ENCODE results near the gene ZNF280C. TPM values are rescaled to one million over a fixed set of nuclear protein-coding genes. Genes with fewer than 3 reads are reported as not detected.

The ZNF280C gene, protein sequence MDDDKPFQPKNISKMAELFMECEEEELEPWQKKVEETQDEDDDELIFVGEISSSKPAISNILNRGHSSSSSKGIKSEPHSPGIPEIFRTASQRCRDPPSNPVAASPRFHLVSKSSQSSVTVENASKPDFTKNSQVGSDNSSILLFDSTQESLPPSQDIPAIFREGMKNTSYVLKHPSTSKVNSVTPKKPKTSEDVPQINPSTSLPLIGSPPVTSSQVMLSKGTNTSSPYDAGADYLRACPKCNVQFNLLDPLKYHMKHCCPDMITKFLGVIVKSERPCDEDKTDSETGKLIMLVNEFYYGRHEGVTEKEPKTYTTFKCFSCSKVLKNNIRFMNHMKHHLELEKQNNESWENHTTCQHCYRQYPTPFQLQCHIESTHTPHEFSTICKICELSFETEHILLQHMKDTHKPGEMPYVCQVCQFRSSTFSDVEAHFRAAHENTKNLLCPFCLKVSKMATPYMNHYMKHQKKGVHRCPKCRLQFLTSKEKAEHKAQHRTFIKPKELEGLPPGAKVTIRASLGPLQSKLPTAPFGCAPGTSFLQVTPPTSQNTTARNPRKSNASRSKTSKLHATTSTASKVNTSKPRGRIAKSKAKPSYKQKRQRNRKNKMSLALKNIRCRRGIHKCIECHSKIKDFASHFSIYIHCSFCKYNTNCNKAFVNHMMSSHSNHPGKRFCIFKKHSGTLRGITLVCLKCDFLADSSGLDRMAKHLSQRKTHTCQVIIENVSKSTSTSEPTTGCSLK
- 1 to 10 TPM; 4.6 to 6.2 TPM for total RNA-seq

- Mint-ChIP-seq H3K4me1 (peaks cover 22% of the 10 kb centered on the region), H3K9me3 (peaks cover 3% of the 10 kb centered on the region), H3K4me3 (peak within 1 kb of the TSS; percentile 86), H3K36me3 (ENCODE audit: low read depth) (peaks cover 4% of the 10 kb centered on the region), H3K27me3 (peaks cover 1% of the 10 kb centered on the region), H3K27ac (peak within 1 kb of the TSS; percentile 91)
- ChIA-PET POLR2A (no interaction called here), CTCF (interaction anchor here (1.1 kb wide), 1 partner anchor 638 kb away, joined by 4 read pairs; no protein-coding TSS in a partner anchor)
- DNase-seq, result peak; percentile 92
These were observed at the start of gene ZNF280C for GRCh38 chrX:130268449-130269170. TSS of gene ZNF280C (minus strand) at chrX:130268899. CDS start at chrX:130260449, 8,450 bp downstream.

- Mint-ChIP-seq H3K4me3 (no peak overlapping the region), H3K4me1 (no peaks in the 10 kb centered on the region), H3K27ac (no peak overlapping the region), H3K9me3 (no peaks in the 10 kb centered on the region), H3K27me3 (no peaks in the 10 kb centered on the region), H3K36me3 (ENCODE audit: low read depth) (no peaks in the 10 kb centered on the region)
- DNase-seq, result no peak
- POLR2A ChIA-PET, result no interaction called here
- CTCF ChIA-PET, result interaction anchor here (0.5 to 2.1 kb wide), 2 partner anchors 10 to 317 kb away, joined by 3 to 7 read pairs; no protein-coding TSS in a partner anchor
These were observed 36.1 kb upstream of the ZNF280C start for GRCh38 chrX:130304587-130305368.

- H3K36me3 Mint-ChIP-seq (ENCODE audit: low read depth), result no peaks in the 10 kb centered on the region
- H3K9me3 Mint-ChIP-seq, result no peaks in the 10 kb centered on the region
- POLR2A ChIA-PET, result no interaction called here
- H3K27ac Mint-ChIP-seq, result no peak overlapping the region
- no peak overlapping the region for H3K4me3 Mint-ChIP-seq
- no peak for DNase-seq
- no peaks in the 10 kb centered on the region for H3K4me1 Mint-ChIP-seq
- CTCF ChIA-PET, result no interaction called here
- no peaks in the 10 kb centered on the region for H3K27me3 Mint-ChIP-seq
These were observed 33.3 kb upstream of the ZNF280C start for GRCh38 chrX:130301977-130302376.

DNA sequence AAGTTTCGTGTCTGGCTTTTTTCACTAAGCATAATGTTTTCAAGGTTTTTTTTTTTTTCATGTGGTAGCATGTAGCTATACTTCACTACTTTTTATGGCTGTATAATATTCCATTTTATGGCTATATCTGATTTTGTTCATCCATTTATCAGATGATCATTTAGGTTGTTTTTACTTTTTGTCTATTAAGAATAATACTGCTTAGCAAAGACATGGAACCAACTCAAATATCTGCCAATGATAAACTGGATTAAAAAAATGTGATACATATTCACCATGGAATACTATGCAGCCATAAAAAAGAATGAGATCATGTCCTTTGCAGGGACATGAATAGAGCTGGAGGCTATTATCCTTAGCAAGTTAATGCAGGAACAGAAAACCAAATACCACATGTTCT lies 32.7 kb upstream of the ZNF280C start:
- Mint-ChIP-seq H3K4me3 (no peak overlapping the region), H3K9me3 (no peaks in the 10 kb centered on the region), H3K4me1 (no peaks in the 10 kb centered on the region), H3K27ac (no peak overlapping the region), H3K27me3 (no peaks in the 10 kb centered on the region), H3K36me3 (ENCODE audit: low read depth) (no peaks in the 10 kb centered on the region)
- no peak for DNase-seq
- POLR2A ChIA-PET, result no interaction called here
- CTCF ChIA-PET, result no interaction called here

GRCh38 chrX:130300010-130300282 lies 31.2 kb upstream of the ZNF280C start:
- Mint-ChIP-seq H3K27me3 (no peaks in the 10 kb centered on the region), H3K4me3 (no peak overlapping the region), H3K36me3 (ENCODE audit: low read depth) (no peaks in the 10 kb centered on the region), H3K9me3 (no peaks in the 10 kb centered on the region), H3K4me1 (no peaks in the 10 kb centered on the region), H3K27ac (no peak overlapping the region)
- POLR2A ChIA-PET, result no interaction called here
- no peak for DNase-seq
- CTCF ChIA-PET, result no interaction called here

DNA sequence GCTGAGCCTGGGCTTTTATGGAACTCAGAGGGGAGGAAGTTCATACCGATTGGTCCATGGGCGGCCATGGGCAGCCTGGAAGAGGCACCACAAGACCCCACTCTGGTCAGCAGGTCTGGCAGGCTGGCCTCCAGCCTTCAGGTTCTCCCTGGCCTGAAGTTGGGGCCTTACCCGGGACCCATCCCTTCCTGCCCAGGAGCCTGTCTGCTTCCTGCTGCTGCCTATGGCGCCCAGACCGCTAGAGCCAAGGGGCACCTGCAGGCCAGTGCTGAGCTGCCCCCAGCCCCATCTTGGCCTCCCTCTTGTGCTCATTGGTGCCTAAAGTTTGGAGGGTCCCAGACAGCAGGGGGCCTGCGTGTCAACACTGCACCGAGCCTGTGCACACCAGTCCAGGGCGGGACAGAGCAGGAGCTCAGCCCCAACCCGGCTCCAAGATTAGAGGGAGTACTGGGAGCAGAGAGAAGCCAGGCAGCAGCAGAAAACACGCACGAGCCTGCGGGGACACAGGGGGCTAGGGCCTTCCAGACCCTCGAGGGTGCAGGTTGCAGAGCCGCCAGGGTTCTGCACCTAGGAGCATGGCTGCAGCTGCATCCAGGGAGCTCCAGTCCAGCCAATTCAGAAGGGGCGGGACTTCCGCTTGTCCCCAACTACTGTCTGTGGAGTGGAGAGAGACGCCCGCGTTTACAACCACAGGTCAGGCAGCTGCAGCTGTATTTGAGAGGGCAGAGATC lies 30.7 kb upstream of the ZNF280C start:
- H3K27me3 Mint-ChIP-seq, result no peaks in the 10 kb centered on the region
- H3K9me3 Mint-ChIP-seq, result no peaks in the 10 kb centered on the region
- DNase-seq, result no peak
- H3K36me3 Mint-ChIP-seq (ENCODE audit: low read depth), result no peaks in the 10 kb centered on the region
- H3K4me3 Mint-ChIP-seq, result no peak overlapping the region
- no peak overlapping the region for H3K27ac Mint-ChIP-seq
- H3K4me1 Mint-ChIP-seq, result no peaks in the 10 kb centered on the region
- POLR2A ChIA-PET, result no interaction called here
- CTCF ChIA-PET, result no interaction called here

- H3K27ac Mint-ChIP-seq, result no peak overlapping the region
- no peak overlapping the region for H3K4me3 Mint-ChIP-seq
- peaks cover 3% of the 10 kb centered on the region for H3K27me3 Mint-ChIP-seq
- H3K9me3 Mint-ChIP-seq, result no peaks in the 10 kb centered on the region
- DNase-seq, result no peak
- ChIA-PET POLR2A (no interaction called here), CTCF (no interaction called here)
- no peaks in the 10 kb centered on the region for H3K4me1 Mint-ChIP-seq
- no peaks in the 10 kb centered on the region for H3K36me3 Mint-ChIP-seq (ENCODE audit: low read depth)
These were observed 28.0 kb upstream of the ZNF280C start for GRCh38 chrX:130296743-130297142.

- peaks cover 3% of the 10 kb centered on the region for H3K27me3 Mint-ChIP-seq
- H3K4me3 Mint-ChIP-seq, result no peak overlapping the region
- H3K9me3 Mint-ChIP-seq, result no peaks in the 10 kb centered on the region
- ChIA-PET POLR2A (no interaction called here), CTCF (interaction anchor here (2.1 kb wide), 1 partner anchor 9 kb away, joined by 7 read pairs; no protein-coding TSS in a partner anchor)
- H3K36me3 Mint-ChIP-seq (ENCODE audit: low read depth), result no peaks in the 10 kb centered on the region
- DNase-seq, result no peak
- H3K27ac Mint-ChIP-seq, result no peak overlapping the region
- no peaks in the 10 kb centered on the region for H3K4me1 Mint-ChIP-seq
These were observed 27.6 kb upstream of the ZNF280C start for GRCh38 chrX:130296297-130296678.

DNA sequence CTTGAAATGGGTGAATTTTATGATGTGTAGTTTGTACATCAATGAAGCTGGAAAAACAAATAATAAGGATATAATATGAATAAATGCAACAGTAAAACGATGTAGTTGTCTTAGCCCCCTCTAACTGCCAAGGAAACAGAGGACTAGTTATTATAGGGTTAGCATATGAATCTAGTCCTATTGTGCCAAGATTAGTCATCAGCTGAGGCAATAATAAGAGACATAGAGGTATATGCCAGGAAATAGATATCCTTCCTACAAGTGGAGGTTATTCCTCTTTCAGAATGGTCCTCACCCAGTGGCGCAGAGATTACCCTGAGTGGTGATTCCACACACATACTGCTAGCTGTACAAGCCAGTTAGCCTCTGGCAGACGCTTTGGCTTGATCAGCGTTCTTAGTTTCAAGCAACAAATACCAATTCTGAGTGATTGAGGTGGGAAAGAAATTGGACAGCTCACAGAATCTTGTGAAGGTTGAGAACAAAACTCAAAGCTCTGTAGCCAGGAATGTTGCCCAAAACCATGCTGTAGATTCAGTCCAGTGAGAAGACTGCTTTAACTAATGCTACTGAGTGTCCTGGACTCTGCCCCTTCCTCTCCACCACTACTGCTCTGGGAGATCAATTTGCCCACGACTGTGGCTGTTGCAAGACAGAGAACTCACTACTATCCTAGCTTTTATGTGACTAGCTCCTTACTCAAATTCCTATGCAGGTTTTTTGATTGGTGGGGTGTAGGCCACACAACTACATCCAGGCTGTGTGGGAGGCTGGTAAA lies 27.0 kb upstream of the ZNF280C start:
- DNase-seq, result no peak

GRCh38 chrX:130287071-130287770 lies 18.5 kb upstream of the ZNF280C start:
- Mint-ChIP-seq H3K9me3 (no peaks in the 10 kb centered on the region), H3K4me3 (no peak overlapping the region), H3K4me1 (no peaks in the 10 kb centered on the region), H3K27ac (no peak overlapping the region), H3K36me3 (ENCODE audit: low read depth) (no peaks in the 10 kb centered on the region), H3K27me3 (peaks cover 2% of the 10 kb centered on the region)
- DNase-seq, result no peak
- POLR2A ChIA-PET, result no interaction called here
- CTCF ChIA-PET, result no interaction called here

More for the DNA sequence above, 27.0 kb upstream of the ZNF280C start:
- Mint-ChIP-seq H3K4me3 (no peak overlapping the region), H3K27me3 (peaks cover 3% of the 10 kb centered on the region), H3K27ac (no peak overlapping the region), H3K4me1 (no peaks in the 10 kb centered on the region), H3K36me3 (ENCODE audit: low read depth) (no peaks in the 10 kb centered on the region), H3K9me3 (no peaks in the 10 kb centered on the region)
- POLR2A ChIA-PET, result no interaction called here
- CTCF ChIA-PET, result interaction anchor here (0.6 to 2.1 kb wide), 2 partner anchors 10 to 591 kb away, joined by 3 to 7 read pairs; no protein-coding TSS in a partner anchor

DNA sequence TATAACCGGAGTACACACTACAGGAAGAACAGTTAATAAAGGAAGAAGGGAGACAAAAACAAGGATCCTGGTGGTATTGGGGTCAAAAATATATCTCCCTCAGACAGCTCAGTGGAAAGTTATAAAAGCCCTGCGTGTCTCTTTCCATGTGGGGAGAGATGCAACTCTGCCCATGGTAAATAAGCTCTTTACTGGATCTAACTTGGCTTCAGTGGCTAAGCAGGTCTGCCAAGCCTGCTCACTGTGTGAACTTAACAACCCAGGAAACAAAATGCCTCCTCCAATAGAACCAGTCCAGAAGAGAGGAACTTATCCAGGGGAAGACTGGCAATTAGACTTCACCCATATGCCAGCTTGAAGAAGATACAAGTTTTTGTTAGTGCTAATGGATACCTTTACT lies 17.0 kb upstream of the ZNF280C start:
- Mint-ChIP-seq H3K36me3 (ENCODE audit: low read depth) (no peaks in the 10 kb centered on the region), H3K4me3 (no peak overlapping the region), H3K27me3 (no peaks in the 10 kb centered on the region), H3K27ac (no peak overlapping the region), H3K9me3 (no peaks in the 10 kb centered on the region), H3K4me1 (no peaks in the 10 kb centered on the region)
- POLR2A ChIA-PET, result no interaction called here
- DNase-seq, result no peak
- CTCF ChIA-PET, result no interaction called here
